Measurements from ENCODE around the gene ZMIZ1. TPM values are rescaled to one million over a fixed set of nuclear protein-coding genes. Genes with fewer than 3 reads are reported as not detected.

The ZMIZ1 gene
- polyA plus RNA-seq, 2 of the 4 experiments (the other 2 are of a cell fraction) = 8.1 to 30.3 TPM

DNA sequence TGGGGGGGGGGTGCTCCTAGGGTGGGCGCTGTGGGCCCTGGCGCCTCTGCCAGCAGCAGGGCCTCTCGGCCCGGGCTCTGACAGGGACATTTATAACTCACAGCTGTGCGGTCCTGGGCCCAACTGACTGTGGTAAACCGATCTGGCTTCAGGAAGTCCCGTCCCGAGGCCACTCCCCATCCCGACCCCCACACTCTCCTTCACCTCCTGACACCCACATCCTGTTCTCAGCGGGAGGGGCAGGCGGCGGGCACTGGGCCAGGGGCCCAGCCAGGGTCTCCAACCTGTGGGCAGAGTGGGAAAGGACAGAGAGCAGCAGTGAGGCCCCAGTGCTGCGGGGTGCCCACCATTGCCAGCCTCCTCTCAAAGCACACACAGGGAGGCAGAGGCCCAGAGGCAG lies 69.1 kb downstream of the ZMIZ1 start:
- POLR2A ChIA-PET = no interaction called here
- H3K4me2 ChIP-seq = no peak overlapping the region
- ATAC-seq = no peak; a peak in 1 of 6 replicates
- TF ChIP-seq ZNF302 (CRISPR knock-in tag; IDR thresholded peaks at IDR 0.05) (no peak), HOXB5 (CRISPR knock-in tag; IDR thresholded peaks at IDR 0.05) (no peak), EHF (CRISPR knock-in tag; IDR thresholded peaks at IDR 0.05) (no peak), MYC (IDR thresholded peaks at IDR 0.05; ENCODE audit: borderline replicate concordance, low read length) (no peak), SMC3 (IDR thresholded peaks at IDR 0.05) (no peak), POLR2AphosphoS2 (conservative IDR thresholded peaks at IDR 0.05; ENCODE audit: low read length) (no peak), JUN (IDR thresholded peaks at IDR 0.05) (no peak), SREBF2 (IDR thresholded peaks at IDR 0.05) (no peak), ESRRA (IDR thresholded peaks at IDR 0.05; ENCODE audit: borderline replicate concordance, low read length) (no peak), PHF8 (IDR thresholded peaks at IDR 0.05; ENCODE audit: borderline replicate concordance, low read depth) (no peak), KDM1A (IDR thresholded peaks at IDR 0.05; ENCODE audit: low read depth) (no peak)
- TF ChIP-seq, protein P1, sequence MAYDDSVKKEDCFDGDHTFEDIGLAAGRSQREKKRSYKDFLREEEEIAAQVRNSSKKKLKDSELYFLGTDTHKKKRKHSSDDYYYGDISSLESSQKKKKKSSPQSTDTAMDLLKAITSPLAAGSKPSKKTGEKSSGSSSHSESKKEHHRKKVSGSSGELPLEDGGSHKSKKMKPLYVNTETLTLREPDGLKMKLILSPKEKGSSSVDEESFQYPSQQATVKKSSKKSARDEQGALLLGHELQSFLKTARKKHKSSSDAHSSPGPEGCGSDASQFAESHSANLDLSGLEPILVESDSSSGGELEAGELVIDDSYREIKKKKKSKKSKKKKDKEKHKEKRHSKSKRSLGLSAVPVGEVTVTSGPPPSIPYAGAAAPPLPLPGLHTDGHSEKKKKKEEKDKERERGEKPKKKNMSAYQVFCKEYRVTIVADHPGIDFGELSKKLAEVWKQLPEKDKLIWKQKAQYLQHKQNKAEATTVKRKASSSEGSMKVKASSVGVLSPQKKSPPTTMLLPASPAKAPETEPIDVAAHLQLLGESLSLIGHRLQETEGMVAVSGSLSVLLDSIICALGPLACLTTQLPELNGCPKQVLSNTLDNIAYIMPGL (CRISPR knock-in tag; IDR thresholded peaks at IDR 0.05; ENCODE audit: borderline replicate concordance) = no peak
- TF ChIP-seq, protein P2, sequence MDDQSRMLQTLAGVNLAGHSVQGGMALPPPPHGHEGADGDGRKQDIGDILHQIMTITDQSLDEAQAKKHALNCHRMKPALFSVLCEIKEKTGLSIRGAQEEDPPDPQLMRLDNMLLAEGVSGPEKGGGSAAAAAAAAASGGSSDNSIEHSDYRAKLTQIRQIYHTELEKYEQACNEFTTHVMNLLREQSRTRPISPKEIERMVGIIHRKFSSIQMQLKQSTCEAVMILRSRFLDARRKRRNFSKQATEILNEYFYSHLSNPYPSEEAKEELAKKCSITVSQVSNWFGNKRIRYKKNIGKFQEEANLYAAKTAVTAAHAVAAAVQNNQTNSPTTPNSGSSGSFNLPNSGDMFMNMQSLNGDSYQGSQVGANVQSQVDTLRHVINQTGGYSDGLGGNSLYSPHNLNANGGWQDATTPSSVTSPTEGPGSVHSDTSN (IDR thresholded peaks at IDR 0.05) = no peak
- CTCF ChIA-PET = interaction anchor here (0.6 to 2.2 kb wide), 3 partner anchors 9 to 59 kb away, joined by 3 to 5 read pairs (median 5); no protein-coding TSS in a partner anchor
- no peaks in the 10 kb centered on the region for H3K9me3 ChIP-seq
- H3K4me1 ChIP-seq = peaks cover 55% of the 10 kb centered on the region
- no peak overlapping the region for H3K4me3 ChIP-seq
- peak overlapping the region in 1 of 2 experiments; percentile 70; a peak in 3 of 6 replicates for H3K27ac ChIP-seq
- FAIRE-seq = no peak
- WGBS (ENCODE audit: missing lambda C conversion rate) = 100% methylated on average over 5 of the region's 13 CpGs
- DNase-seq (ENCODE audit: low read depth in 1 of 2, low spot score in 1 of 2) = no peak

DNA sequence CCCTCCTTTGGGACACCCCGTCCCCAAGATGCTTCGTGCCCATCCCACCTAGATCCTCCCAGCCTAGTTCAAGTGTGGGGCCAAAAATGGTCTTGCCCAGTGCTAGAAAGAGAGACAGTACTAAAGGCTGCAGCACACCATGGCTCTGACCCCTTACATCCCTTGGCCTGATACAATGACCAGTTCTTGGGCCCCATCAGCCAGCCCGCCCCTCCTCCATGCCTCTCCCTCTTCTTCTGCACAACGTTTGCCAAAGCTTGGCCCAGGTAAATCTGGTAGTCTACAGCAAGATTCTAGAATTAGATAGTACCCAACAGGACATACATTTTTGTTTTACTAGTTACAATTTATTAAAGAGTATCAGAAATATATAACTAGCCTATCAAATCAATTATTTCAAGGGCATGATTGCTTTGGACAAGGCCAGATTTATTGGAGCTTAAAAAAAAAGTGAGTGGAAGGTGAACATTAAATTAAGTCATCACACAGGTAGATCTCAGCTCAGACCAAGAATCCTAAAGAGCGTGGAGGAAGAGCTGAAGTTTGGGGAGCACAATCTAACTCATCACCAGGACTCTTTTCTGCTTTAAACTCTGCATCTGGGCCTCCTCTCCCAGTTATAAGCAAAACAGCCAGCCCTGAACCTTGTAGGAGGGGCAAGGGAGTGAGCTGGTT lies 69.8 kb downstream of the ZMIZ1 start:
- peaks cover 58% of the 10 kb centered on the region for H3K4me1 ChIP-seq
- peak overlapping the region in 1 of 2 experiments; percentile 70; a peak in 3 of 6 replicates for H3K27ac ChIP-seq
- H3K9me3 ChIP-seq = no peaks in the 10 kb centered on the region
- DNase-seq (ENCODE audit: low read depth in 1 of 2, low spot score in 1 of 2) (no peak), FAIRE-seq (no peak), ATAC-seq (no peak)
- POLR2A ChIA-PET = no interaction called here
- WGBS (ENCODE audit: missing lambda C conversion rate) = 83% methylated on average over 5 of the region's 5 CpGs
- CTCF ChIA-PET = interaction anchor here (0.9 to 6.2 kb wide), 3 partner anchors 11 to 164 kb away, joined by 3 to 54 read pairs (median 4); no protein-coding TSS in a partner anchor
- no peak overlapping the region for H3K4me2 ChIP-seq
- H3K4me3 ChIP-seq = no peak overlapping the region
- TF ChIP-seq MAX (IDR thresholded peaks at IDR 0.05) = no peak
- no peak for TF ChIP-seq RNF2 (IDR thresholded peaks at IDR 0.05; ENCODE audit: borderline replicate concordance, low read depth)
- TF ChIP-seq, protein P3, sequence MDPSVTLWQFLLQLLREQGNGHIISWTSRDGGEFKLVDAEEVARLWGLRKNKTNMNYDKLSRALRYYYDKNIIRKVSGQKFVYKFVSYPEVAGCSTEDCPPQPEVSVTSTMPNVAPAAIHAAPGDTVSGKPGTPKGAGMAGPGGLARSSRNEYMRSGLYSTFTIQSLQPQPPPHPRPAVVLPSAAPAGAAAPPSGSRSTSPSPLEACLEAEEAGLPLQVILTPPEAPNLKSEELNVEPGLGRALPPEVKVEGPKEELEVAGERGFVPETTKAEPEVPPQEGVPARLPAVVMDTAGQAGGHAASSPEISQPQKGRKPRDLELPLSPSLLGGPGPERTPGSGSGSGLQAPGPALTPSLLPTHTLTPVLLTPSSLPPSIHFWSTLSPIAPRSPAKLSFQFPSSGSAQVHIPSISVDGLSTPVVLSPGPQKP (IDR thresholded peaks at IDR 0.05; ENCODE audit: low read depth, low read length) = no peak

DNA sequence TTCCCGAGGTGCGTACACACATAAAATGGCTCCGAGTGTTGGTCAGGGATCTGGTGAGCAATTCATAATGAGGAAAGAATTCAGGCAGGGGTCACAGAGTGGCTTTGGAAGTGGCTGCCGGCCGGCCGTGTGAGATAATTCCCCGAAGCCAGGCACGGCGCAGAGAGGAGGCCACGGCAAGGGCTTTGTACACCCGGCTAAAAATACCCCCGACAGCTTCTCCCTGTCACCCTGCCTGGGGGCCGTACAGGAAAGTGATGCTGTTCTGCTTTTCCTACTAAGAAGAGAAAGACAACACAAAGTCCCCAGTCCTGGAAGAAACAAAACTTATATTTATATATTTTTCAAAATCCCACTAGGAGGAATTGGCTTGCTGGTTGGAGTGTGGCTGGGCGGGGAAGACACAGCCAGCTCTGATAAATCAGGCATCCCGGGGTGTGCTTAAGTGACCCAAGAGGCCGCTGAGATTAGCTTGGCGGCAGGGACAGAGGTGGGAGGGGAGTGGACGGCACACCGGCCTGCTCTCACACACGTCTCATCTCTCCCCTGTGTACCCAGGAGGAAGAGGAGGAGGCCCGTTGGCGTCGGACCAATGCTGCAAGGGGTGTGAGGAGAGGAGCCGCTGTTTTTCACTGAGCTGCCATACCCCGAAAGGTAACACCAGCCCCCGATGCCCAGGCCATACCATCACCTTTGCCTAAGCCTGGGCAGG lies 70.5 kb downstream of the ZMIZ1 start:
- Histone ChIP-seq H3K27ac (peak overlapping the region in 1 of 2 experiments; percentile 57; a peak in 3 of 6 replicates), H3K4me2 (no peak overlapping the region), H3K4me3 (no peak overlapping the region), H3K4me1 (peaks cover 58% of the 10 kb centered on the region), H3K9me3 (no peaks in the 10 kb centered on the region)
- FAIRE-seq (no peak), ATAC-seq (no peak), DNase-seq (ENCODE audit: low read depth in 1 of 2, low spot score in 1 of 2) (no peak)
- 87% methylated on average over 26 of the region's 26 CpGs for WGBS (ENCODE audit: missing lambda C conversion rate)
- CTCF ChIA-PET = interaction anchor here (0.7 to 6.2 kb wide), 5 partner anchors 12 to 165 kb away, joined by 3 to 54 read pairs (median 4); no protein-coding TSS in a partner anchor
- POLR2A ChIA-PET = no interaction called here
- TF ChIP-seq, protein P4, sequence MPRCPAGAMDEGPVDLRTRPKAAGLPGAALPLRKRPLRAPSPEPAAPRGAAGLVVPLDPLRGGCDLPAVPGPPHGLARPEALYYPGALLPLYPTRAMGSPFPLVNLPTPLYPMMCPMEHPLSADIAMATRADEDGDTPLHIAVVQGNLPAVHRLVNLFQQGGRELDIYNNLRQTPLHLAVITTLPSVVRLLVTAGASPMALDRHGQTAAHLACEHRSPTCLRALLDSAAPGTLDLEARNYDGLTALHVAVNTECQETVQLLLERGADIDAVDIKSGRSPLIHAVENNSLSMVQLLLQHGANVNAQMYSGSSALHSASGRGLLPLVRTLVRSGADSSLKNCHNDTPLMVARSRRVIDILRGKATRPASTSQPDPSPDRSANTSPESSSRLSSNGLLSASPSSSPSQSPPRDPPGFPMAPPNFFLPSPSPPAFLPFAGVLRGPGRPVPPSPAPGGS (IDR thresholded peaks at IDR 0.05) = no peak
- TF ChIP-seq FOXS1 (CRISPR knock-in tag; IDR thresholded peaks at IDR 0.05) = no peak
- no peak for TF ChIP-seq HDAC2 (IDR thresholded peaks at IDR 0.05)
- TF ChIP-seq ZNF302 (CRISPR knock-in tag; IDR thresholded peaks at IDR 0.05) = no peak
- TF ChIP-seq, protein P1 (CRISPR knock-in tag; IDR thresholded peaks at IDR 0.05; ENCODE audit: borderline replicate concordance) = no peak
